Measurements from ENCODE around the gene PRDM16. TPM values are rescaled to one million over a fixed set of nuclear protein-coding genes. Genes with fewer than 3 reads are reported as not detected.

Gene PRDM16
- total RNA-seq, 2 donors from 2014 or later = not detected

- no peak for ATAC-seq (replicated peaks)
- no peak overlapping the region for H3K4me3 Mint-ChIP-seq
- no peak overlapping the region for H3K27ac Mint-ChIP-seq
- no peaks in the 10 kb centered on the region for H3K27me3 Mint-ChIP-seq
- no peaks in the 10 kb centered on the region for H3K36me3 Mint-ChIP-seq (ENCODE audit: low read depth)
- H3K9me3 Mint-ChIP-seq = no peaks in the 10 kb centered on the region
- no peaks in the 10 kb centered on the region for H3K4me1 Mint-ChIP-seq
Measured at GRCh38 chr1:3427711-3428704, 359.0 kb downstream of the PRDM16 start.

GRCh38 chr1:3428899-3429298, 359.9 kb downstream of the PRDM16 start:
- ATAC-seq (replicated peaks) = no peak

GRCh38 chr1:3429320-3429719, 360.3 kb downstream of the PRDM16 start:
- H3K27me3 Mint-ChIP-seq = no peaks in the 10 kb centered on the region
- H3K27ac Mint-ChIP-seq = no peak overlapping the region
- no peaks in the 10 kb centered on the region for H3K4me1 Mint-ChIP-seq
- H3K4me3 Mint-ChIP-seq = no peak overlapping the region
- no peaks in the 10 kb centered on the region for H3K36me3 Mint-ChIP-seq (ENCODE audit: low read depth)
- ATAC-seq (replicated peaks) = no peak
- no peaks in the 10 kb centered on the region for H3K9me3 Mint-ChIP-seq

More at GRCh38 chr1:3428899-3429298, 359.9 kb downstream of the PRDM16 start:
- Mint-ChIP-seq H3K36me3 (ENCODE audit: low read depth) (no peaks in the 10 kb centered on the region), H3K4me1 (no peaks in the 10 kb centered on the region), H3K4me3 (no peak overlapping the region), H3K27ac (no peak overlapping the region), H3K27me3 (no peaks in the 10 kb centered on the region), H3K9me3 (no peaks in the 10 kb centered on the region)

GRCh38 chr1:3429766-3430165, 360.8 kb downstream of the PRDM16 start:
- Mint-ChIP-seq H3K27me3 (no peaks in the 10 kb centered on the region), H3K36me3 (ENCODE audit: low read depth) (no peaks in the 10 kb centered on the region), H3K9me3 (no peaks in the 10 kb centered on the region), H3K27ac (no peak overlapping the region), H3K4me1 (no peaks in the 10 kb centered on the region), H3K4me3 (no peak overlapping the region)
- ATAC-seq (replicated peaks) = no peak

GRCh38 chr1:3430406-3430805, 361.4 kb downstream of the PRDM16 start:
- Mint-ChIP-seq H3K27me3 (no peaks in the 10 kb centered on the region), H3K36me3 (ENCODE audit: low read depth) (no peaks in the 10 kb centered on the region), H3K9me3 (no peaks in the 10 kb centered on the region), H3K27ac (no peak overlapping the region), H3K4me1 (no peaks in the 10 kb centered on the region), H3K4me3 (no peak overlapping the region)
- no peak for ATAC-seq (replicated peaks)

- no peak for ATAC-seq (replicated peaks)
- no peaks in the 10 kb centered on the region for H3K36me3 Mint-ChIP-seq (ENCODE audit: low read depth)
- H3K4me3 Mint-ChIP-seq = no peak overlapping the region
- no peaks in the 10 kb centered on the region for H3K9me3 Mint-ChIP-seq
- H3K4me1 Mint-ChIP-seq = no peaks in the 10 kb centered on the region
- H3K27me3 Mint-ChIP-seq = no peaks in the 10 kb centered on the region
- no peak overlapping the region for H3K27ac Mint-ChIP-seq
Measured at GRCh38 chr1:3430820-3431219, 361.8 kb downstream of the PRDM16 start.

- no peaks in the 10 kb centered on the region for H3K9me3 Mint-ChIP-seq
- H3K27me3 Mint-ChIP-seq = no peaks in the 10 kb centered on the region
- no peak overlapping the region for H3K27ac Mint-ChIP-seq
- H3K4me3 Mint-ChIP-seq = no peak overlapping the region
- ATAC-seq (replicated peaks) = no peak
- no peaks in the 10 kb centered on the region for H3K4me1 Mint-ChIP-seq
- H3K36me3 Mint-ChIP-seq (ENCODE audit: low read depth) = no peaks in the 10 kb centered on the region
Measured at GRCh38 chr1:3431266-3431665, 362.3 kb downstream of the PRDM16 start.

GRCh38 chr1:3431686-3432085, 362.7 kb downstream of the PRDM16 start:
- Mint-ChIP-seq H3K36me3 (ENCODE audit: low read depth) (no peaks in the 10 kb centered on the region), H3K9me3 (no peaks in the 10 kb centered on the region), H3K27me3 (no peaks in the 10 kb centered on the region), H3K27ac (no peak overlapping the region), H3K4me1 (no peaks in the 10 kb centered on the region), H3K4me3 (no peak overlapping the region)
- no peak for ATAC-seq (replicated peaks)

GRCh38 chr1:3432306-3432705, 363.3 kb downstream of the PRDM16 start:
- no peaks in the 10 kb centered on the region for H3K27me3 Mint-ChIP-seq
- H3K27ac Mint-ChIP-seq = no peak overlapping the region
- no peaks in the 10 kb centered on the region for H3K4me1 Mint-ChIP-seq
- no peak for ATAC-seq (replicated peaks)
- no peak overlapping the region for H3K4me3 Mint-ChIP-seq
- no peaks in the 10 kb centered on the region for H3K36me3 Mint-ChIP-seq (ENCODE audit: low read depth)
- no peaks in the 10 kb centered on the region for H3K9me3 Mint-ChIP-seq

GRCh38 chr1:3433076-3433475, 364.1 kb downstream of the PRDM16 start:
- Mint-ChIP-seq H3K9me3 (no peaks in the 10 kb centered on the region), H3K27ac (no peak overlapping the region), H3K4me3 (no peak overlapping the region), H3K4me1 (no peaks in the 10 kb centered on the region), H3K36me3 (ENCODE audit: low read depth) (no peaks in the 10 kb centered on the region), H3K27me3 (no peaks in the 10 kb centered on the region)
- ATAC-seq (replicated peaks) = no peak

- H3K4me1 Mint-ChIP-seq = no peaks in the 10 kb centered on the region
- H3K27me3 Mint-ChIP-seq = no peaks in the 10 kb centered on the region
- H3K9me3 Mint-ChIP-seq = no peaks in the 10 kb centered on the region
- no peak overlapping the region for H3K27ac Mint-ChIP-seq
- no peak overlapping the region for H3K4me3 Mint-ChIP-seq
- no peak for ATAC-seq (replicated peaks)
- no peaks in the 10 kb centered on the region for H3K36me3 Mint-ChIP-seq (ENCODE audit: low read depth)
Measured at GRCh38 chr1:3433596-3434320, 364.8 kb downstream of the PRDM16 start.

GRCh38 chr1:3434406-3435110, 365.6 kb downstream of the PRDM16 start:
- Mint-ChIP-seq H3K27me3 (no peaks in the 10 kb centered on the region), H3K4me1 (no peaks in the 10 kb centered on the region), H3K36me3 (ENCODE audit: low read depth) (no peaks in the 10 kb centered on the region), H3K27ac (no peak overlapping the region), H3K9me3 (no peaks in the 10 kb centered on the region), H3K4me3 (no peak overlapping the region)
- no peak for ATAC-seq (replicated peaks)

- H3K27me3 Mint-ChIP-seq = no peaks in the 10 kb centered on the region
- H3K27ac Mint-ChIP-seq = no peak overlapping the region
- no peaks in the 10 kb centered on the region for H3K4me1 Mint-ChIP-seq
- no peaks in the 10 kb centered on the region for H3K36me3 Mint-ChIP-seq (ENCODE audit: low read depth)
- no peak for ATAC-seq (replicated peaks)
- no peak overlapping the region for H3K4me3 Mint-ChIP-seq
- H3K9me3 Mint-ChIP-seq = no peaks in the 10 kb centered on the region
Measured at GRCh38 chr1:3435666-3436065, 366.7 kb downstream of the PRDM16 start.

- Mint-ChIP-seq H3K4me3 (no peak overlapping the region), H3K36me3 (ENCODE audit: low read depth) (no peaks in the 10 kb centered on the region), H3K9me3 (no peaks in the 10 kb centered on the region), H3K27ac (no peak overlapping the region), H3K27me3 (no peaks in the 10 kb centered on the region), H3K4me1 (no peaks in the 10 kb centered on the region)
- no peak for ATAC-seq (replicated peaks)
Measured at GRCh38 chr1:3436451-3436850, 367.4 kb downstream of the PRDM16 start.

Measured in activated T-helper 17 cell treated with anti-CD3 and anti-CD28 coated beads, Interleukin-2, amount 50 U/mL, for 72 hours (primary cell).